ENCODE results near the gene RS1. TPM values are rescaled to one million over a fixed set of nuclear protein-coding genes. Genes with fewer than 3 reads are reported as not detected.

RS1 gene
- total and polyA plus RNA-seq, 2 of the 13 experiments (the other 11 are each of a cell fraction or from before 2014, with no cell fraction given) = not detected

GRCh38 chrX:18674788-18675735, 3.2 kb upstream of the RS1 start (continued):
- TF ChIP-seq AKNA (CRISPR knock-in tag; IDR thresholded peaks at IDR 0.05; ENCODE audit: borderline replicate concordance) (no peak), RCOR2 (CRISPR knock-in tag; IDR thresholded peaks at IDR 0.05) (0 out of 2 replicates have a peak, but pooled peaks have one; percentile 15), HDAC1 (CRISPR knock-in tag; IDR thresholded peaks at IDR 0.05) (peak; percentile 47), HMGXB4 (CRISPR knock-in tag; IDR thresholded peaks at IDR 0.05; ENCODE audit: borderline replicate concordance in 1 of 2, low read depth in 1 of 2) (peak; percentile 71 to 91; a peak in 3 of 4 replicates), TRAFD1 (CRISPR knock-in tag; IDR thresholded peaks at IDR 0.05; ENCODE audit: borderline replicate concordance) (no peak), DMAP1 (CRISPR knock-in tag; IDR thresholded peaks at IDR 0.05) (no peak), STAT6 (CRISPR knock-in tag; IDR thresholded peaks at IDR 0.05; ENCODE audit: borderline replicate concordance) (no peak), AHR (CRISPR knock-in tag; IDR thresholded peaks at IDR 0.05) (no peak), SOX5 (CRISPR knock-in tag; IDR thresholded peaks at IDR 0.05; ENCODE audit: borderline replicate concordance) (no peak), ZBTB8A (CRISPR knock-in tag; IDR thresholded peaks at IDR 0.05; ENCODE audit: borderline replicate concordance, low read depth) (no peak), ZNF513 (CRISPR knock-in tag; conservative IDR thresholded peaks at IDR 0.05) (no peak), ZNF576 (CRISPR knock-in tag; IDR thresholded peaks at IDR 0.05) (no peak), ZNF577 (CRISPR knock-in tag; IDR thresholded peaks at IDR 0.05; ENCODE audit: borderline replicate concordance, low read depth) (no peak)
